HEK293 (cell line): Measurements from ENCODE around the gene ADRA2B.

ENCODE experiments used
- CTCF ChIA-PET: fragments of 350-600 bp; formaldehyde crosslinking; extraction: SDS; loops from one replicate; lab custom pipeline; 2021; ENCODE audit warnings: antibody characterized with exemption; lab: Yijun Ruan, JAX
- POLR2A ChIA-PET: fragments of 300-600 bp; formaldehyde crosslinking; extraction: SDS; loops from one replicate; lab custom pipeline; 2020; ENCODE audit warnings: antibody characterized with exemption, inconsistent platforms; lab: Yijun Ruan, JAX
- H3K27ac ChIP-seq: fragments of 200-500 bp; sonication (Bioruptor generic); 2 replicates; pipeline ENCODE4 v1.5.1; 2014; ENCODE audit warnings: low read depth, low read length, control low read depth, inconsistent platforms; ENCODE audit errors: extremely low read depth
- H3K36me3 ChIP-seq, 2 experiments: fragments of 200-500 bp in 1 of 2; sonication (Bioruptor generic) in 1 of 2; 1 replicate in 1 of 2; 2 replicates in 1 of 2; pipeline ENCODE4 v1.5.1; 2014 to 2017; ENCODE audit warnings: inconsistent platforms in 2 of 2, low read length in 2 of 2; ENCODE audit not compliant: control insufficient read depth in 2 of 2, insufficient read depth in 1 of 2
- H3K4me1 ChIP-seq: fragments of 200-500 bp; sonication (Bioruptor generic); 2 replicates; pipeline ENCODE4 v1.5.1; 2014; ENCODE audit warnings: mild to moderate bottlenecking, low read length, inconsistent platforms; ENCODE audit not compliant: control insufficient read depth, insufficient read depth
- H3K4me3 ChIP-seq: 2 replicates; pipeline ENCODE4 v1.5.1; 2011; ENCODE audit warnings: low read depth, mild to moderate bottlenecking, control low read depth, low read length, moderate library complexity
- H3K9me3 ChIP-seq: fragments of 200-500 bp; sonication (Bioruptor generic); 2 replicates; pipeline ENCODE4 v1.5.1; 2014; ENCODE audit warnings: low read depth, low read length, inconsistent platforms; ENCODE audit not compliant: control insufficient read depth, insufficient read depth
- GLIS2 ChIP-seq: fragments of 450-650 bp; formaldehyde crosslinking; IDR thresholded peaks from 2 replicates; pipeline ENCODE4 v1.5.1; 2016; ENCODE audit warnings: missing biosample characterization, missing genetic modification characterization
- HOXA7 ChIP-seq: sonication (generic); formaldehyde crosslinking; IDR thresholded peaks from 2 replicates; pipeline ENCODE4 v1.8.1; 2022; ENCODE audit warnings: missing genetic modification reagents, borderline replicate concordance
- KLF1 ChIP-seq: fragments of 450-650 bp; formaldehyde crosslinking; IDR thresholded peaks from 2 replicates; pipeline ENCODE4 v1.5.1; 2016; ENCODE audit warnings: missing biosample characterization, missing genetic modification characterization
- KLF7 ChIP-seq: fragments of 450-650 bp; formaldehyde crosslinking; IDR thresholded peaks from 2 replicates; pipeline ENCODE4 v1.5.1; 2016; ENCODE audit warnings: missing biosample characterization, missing genetic modification characterization, borderline replicate concordance
- KLF8 ChIP-seq: fragments of 450-650 bp; formaldehyde crosslinking; IDR thresholded peaks from 2 replicates; pipeline ENCODE4 v1.5.1; 2016; ENCODE audit warnings: missing biosample characterization, missing genetic modification characterization
- RBAK ChIP-seq: fragments of 450-650 bp; formaldehyde crosslinking; IDR thresholded peaks from 2 replicates; pipeline ENCODE4 v1.5.1; 2016; ENCODE audit warnings: missing biosample characterization, missing genetic modification characterization
- REPIN1 ChIP-seq: fragments of 450-650 bp; formaldehyde crosslinking; IDR thresholded peaks from 2 replicates; pipeline ENCODE4 v1.5.1; 2017; ENCODE audit warnings: missing biosample characterization, missing genetic modification characterization, low read depth
- SALL2 ChIP-seq: fragments of 450-650 bp; formaldehyde crosslinking; IDR thresholded peaks from 2 replicates; pipeline ENCODE4 v1.5.0; 2017; ENCODE audit warnings: missing biosample characterization, mild to moderate bottlenecking, missing genetic modification characterization, borderline replicate concordance
- SP2 ChIP-seq: fragments of 450-650 bp; formaldehyde crosslinking; IDR thresholded peaks from 2 replicates; pipeline ENCODE4 v1.5.1; 2016; ENCODE audit warnings: missing biosample characterization, missing genetic modification characterization
- ZFP69B ChIP-seq: fragments of 450-650 bp; formaldehyde crosslinking; IDR thresholded peaks from 2 replicates; pipeline ENCODE4 v1.5.1; 2016; ENCODE audit warnings: missing biosample characterization, missing genetic modification characterization
- ZNF175 ChIP-seq: fragments of 450-650 bp; formaldehyde crosslinking; IDR thresholded peaks from 2 replicates; pipeline ENCODE4 v1.5.1; 2016; ENCODE audit warnings: missing biosample characterization, missing genetic modification characterization
- ZNF19 ChIP-seq: fragments of 450-650 bp; formaldehyde crosslinking; IDR thresholded peaks from 2 replicates; pipeline ENCODE4; 2016; ENCODE audit warnings: missing biosample characterization, missing genetic modification characterization, low read depth
- ZNF239 ChIP-seq: fragments of 450-650 bp; formaldehyde crosslinking; IDR thresholded peaks from 2 replicates; pipeline ENCODE4 v1.5.1; 2016; ENCODE audit warnings: missing biosample characterization, missing genetic modification characterization
- ZNF350 ChIP-seq: fragments of 450-650 bp; formaldehyde crosslinking; IDR thresholded peaks from 2 replicates; pipeline ENCODE4 v1.5.0; 2017; ENCODE audit warnings: missing biosample characterization, mild to moderate bottlenecking, missing genetic modification characterization
- ZNF366 ChIP-seq: fragments of 450-650 bp; formaldehyde crosslinking; conservative IDR thresholded peaks from 2 replicates; pipeline ENCODE4 v1.5.1; 2016; ENCODE audit warnings: missing biosample characterization, missing genetic modification characterization
- ZNF549 ChIP-seq: fragments of 450-650 bp; IDR thresholded peaks from 2 replicates; pipeline ENCODE4 v1.5.1; 2018; ENCODE audit warnings: missing biosample characterization, missing genetic modification characterization, mild to moderate bottlenecking, inconsistent platforms, moderate library complexity
- ZNF558 ChIP-seq: fragments of 450-650 bp; formaldehyde crosslinking; IDR thresholded peaks from 2 replicates; pipeline ENCODE4 v1.5.1; 2016; ENCODE audit warnings: missing biosample characterization, missing genetic modification characterization
- ZNF561 ChIP-seq: fragments of 450-650 bp; IDR thresholded peaks from 2 replicates; pipeline ENCODE4 v1.5.1; 2018; ENCODE audit warnings: missing biosample characterization, missing genetic modification characterization, borderline replicate concordance
- ZNF571 ChIP-seq: fragments of 450-650 bp; formaldehyde crosslinking; IDR thresholded peaks from 2 replicates; pipeline ENCODE4 v1.5.0; 2017; ENCODE audit warnings: missing biosample characterization, missing genetic modification characterization
- ZNF621 ChIP-seq: fragments of 450-650 bp; formaldehyde crosslinking; IDR thresholded peaks from 2 replicates; pipeline ENCODE4 v1.5.1; 2017; ENCODE audit warnings: missing biosample characterization, missing genetic modification characterization
- ZNF645 ChIP-seq: fragments of 450-650 bp; formaldehyde crosslinking; IDR thresholded peaks from 2 replicates; pipeline ENCODE4; 2016; ENCODE audit warnings: missing biosample characterization, missing genetic modification characterization
- ZNF660 ChIP-seq: fragments of 450-650 bp; IDR thresholded peaks from 2 replicates; pipeline ENCODE4 v1.5.1; 2018; ENCODE audit warnings: missing biosample characterization, mild to moderate bottlenecking, missing genetic modification characterization
- ZNF692 ChIP-seq: fragments of 450-650 bp; formaldehyde crosslinking; IDR thresholded peaks from 2 replicates; pipeline ENCODE4 v1.5.1; 2016; ENCODE audit warnings: missing biosample characterization, missing genetic modification characterization
- ZNF777 ChIP-seq: fragments of 450-650 bp; formaldehyde crosslinking; IDR thresholded peaks from 2 replicates; pipeline ENCODE4 v1.5.1; 2017; ENCODE audit warnings: missing biosample characterization, missing genetic modification characterization, borderline replicate concordance
- ZNF830 ChIP-seq: fragments of 450-650 bp; IDR thresholded peaks from 2 replicates; pipeline ENCODE4 v1.5.0; 2018; ENCODE audit warnings: missing biosample characterization, missing genetic modification characterization, low read depth, mild to moderate bottlenecking, moderate library complexity
- ZXDB ChIP-seq: fragments of 450-650 bp; formaldehyde crosslinking; IDR thresholded peaks from 2 replicates; pipeline ENCODE4 v1.5.1; 2016; ENCODE audit warnings: missing biosample characterization, missing genetic modification characterization
- TF ChIP-seq, protein P1 (sequence below): fragments of 450-650 bp; formaldehyde crosslinking; IDR thresholded peaks from 2 replicates; pipeline ENCODE4 v1.5.1; 2017; ENCODE audit warnings: missing biosample characterization, missing genetic modification characterization

Gene ADRA2B

DNA sequence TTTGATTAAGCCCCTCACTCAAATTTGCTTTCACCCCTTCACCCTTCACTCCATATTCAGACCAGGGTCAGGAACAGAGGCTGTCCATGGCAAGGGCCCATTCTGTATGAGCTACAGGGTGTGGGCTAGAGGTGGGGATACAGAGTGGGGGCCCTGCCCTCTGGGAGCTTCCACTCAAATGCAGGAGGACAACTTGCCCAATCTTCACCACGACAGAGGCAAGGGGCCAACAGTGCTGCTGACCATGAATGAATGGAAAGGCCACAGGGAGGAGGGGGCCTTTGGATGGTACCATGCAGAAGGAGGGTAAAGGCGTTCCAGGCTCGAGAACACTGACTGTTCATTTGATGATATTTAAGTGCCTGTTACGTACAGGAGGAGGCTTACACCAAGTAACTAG is 22.8 kb downstream of the ADRA2B start (continued):
- TF ChIP-seq ZNF19 (tag by site-specific recombination) = no peak
- no peak for TF ChIP-seq ZNF175 (tag by site-specific recombination)
- no peak for TF ChIP-seq ZNF350
- TF ChIP-seq ZNF660 = no peak
- no peak for TF ChIP-seq ZNF777 (tag by site-specific recombination)
- TF ChIP-seq SALL2 (tag by site-specific recombination) = no peak
- TF ChIP-seq KLF7 (tag by site-specific recombination) = no peak

DNA sequence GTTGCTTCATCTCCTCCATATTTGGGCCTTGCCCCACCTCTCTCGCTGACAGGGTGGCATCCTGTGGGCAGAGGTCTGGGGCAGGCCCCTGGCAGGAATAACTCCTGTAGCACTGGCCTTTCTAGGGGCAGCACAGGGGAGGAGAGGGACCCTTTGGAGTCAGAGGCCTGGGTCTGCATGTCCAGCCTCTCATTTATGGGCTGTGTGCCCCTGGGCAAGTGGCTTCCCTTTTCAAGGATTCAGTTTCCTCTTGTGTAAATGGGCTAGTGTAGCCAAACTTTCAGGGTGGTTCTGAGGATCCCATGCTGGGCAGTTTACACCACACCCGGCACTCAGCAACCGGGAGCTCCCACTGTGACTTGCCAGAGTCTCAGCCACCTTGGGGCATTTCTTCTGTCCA is 23.4 kb downstream of the ADRA2B start:
- TF ChIP-seq ZNF239 (tag by site-specific recombination) (no peak), KLF1 (tag by site-specific recombination) (peak; percentile 36)
- Histone ChIP-seq H3K36me3 (no peaks in the 10 kb centered on the region), H3K9me3 (no peaks in the 10 kb centered on the region), H3K27ac (no peak overlapping the region), H3K4me1 (no peaks in the 10 kb centered on the region), H3K4me3 (no peak overlapping the region)
- ChIA-PET CTCF (interaction anchor here (1.0 to 1.9 kb wide), 3 partner anchors 24 to 83 kb away, joined by 3 to 6 read pairs (median 4); no protein-coding TSS in a partner anchor), POLR2A (no interaction called here)

DNA sequence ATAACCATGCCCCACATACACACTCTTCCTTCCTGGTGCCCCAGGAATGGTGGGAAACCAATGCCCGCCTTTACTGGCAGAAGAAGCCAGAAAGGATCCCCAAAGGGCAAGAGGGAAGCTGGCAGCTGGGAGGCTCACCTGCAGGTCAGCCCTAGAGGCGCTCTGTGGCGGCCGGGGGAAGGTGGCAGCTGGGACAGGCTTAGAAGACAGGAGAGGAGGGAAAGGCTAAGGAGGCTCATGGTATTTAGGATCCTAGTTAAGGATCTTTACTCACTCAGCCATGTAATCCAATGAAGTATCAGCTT is 23.8 kb downstream of the ADRA2B start:
- CTCF ChIA-PET = interaction anchor here (0.9 to 1.9 kb wide), 4 partner anchors 25 to 180 kb away, joined by 3 to 6 read pairs (median 4); no protein-coding TSS in a partner anchor
- H3K4me1 ChIP-seq = no peaks in the 10 kb centered on the region
- H3K9me3 ChIP-seq = no peaks in the 10 kb centered on the region
- H3K36me3 ChIP-seq = no peaks in the 10 kb centered on the region
- no peak overlapping the region for H3K4me3 ChIP-seq
- POLR2A ChIA-PET = no interaction called here
- no peak for TF ChIP-seq ZNF561 (tag by site-specific recombination)
- TF ChIP-seq ZNF692 (tag by site-specific recombination) = no peak
- no peak for TF ChIP-seq ZNF558 (tag by site-specific recombination)
- no peak for TF ChIP-seq ZNF549 (tag by site-specific recombination)
- no peak for TF ChIP-seq ZNF645 (tag by site-specific recombination)
- no peak for TF ChIP-seq ZNF621
- TF ChIP-seq SP2 (tag by site-specific recombination) = no peak
- TF ChIP-seq ZXDB = no peak
- no peak for TF ChIP-seq GLIS2 (tag by site-specific recombination)
- TF ChIP-seq KLF8 = no peak
- no peak for TF ChIP-seq ZNF366
- no peak for TF ChIP-seq RBAK (tag by site-specific recombination)
- no peak for TF ChIP-seq ZNF830 (tag by site-specific recombination)
- no peak for TF ChIP-seq ZFP69B
- TF ChIP-seq, protein P1, sequence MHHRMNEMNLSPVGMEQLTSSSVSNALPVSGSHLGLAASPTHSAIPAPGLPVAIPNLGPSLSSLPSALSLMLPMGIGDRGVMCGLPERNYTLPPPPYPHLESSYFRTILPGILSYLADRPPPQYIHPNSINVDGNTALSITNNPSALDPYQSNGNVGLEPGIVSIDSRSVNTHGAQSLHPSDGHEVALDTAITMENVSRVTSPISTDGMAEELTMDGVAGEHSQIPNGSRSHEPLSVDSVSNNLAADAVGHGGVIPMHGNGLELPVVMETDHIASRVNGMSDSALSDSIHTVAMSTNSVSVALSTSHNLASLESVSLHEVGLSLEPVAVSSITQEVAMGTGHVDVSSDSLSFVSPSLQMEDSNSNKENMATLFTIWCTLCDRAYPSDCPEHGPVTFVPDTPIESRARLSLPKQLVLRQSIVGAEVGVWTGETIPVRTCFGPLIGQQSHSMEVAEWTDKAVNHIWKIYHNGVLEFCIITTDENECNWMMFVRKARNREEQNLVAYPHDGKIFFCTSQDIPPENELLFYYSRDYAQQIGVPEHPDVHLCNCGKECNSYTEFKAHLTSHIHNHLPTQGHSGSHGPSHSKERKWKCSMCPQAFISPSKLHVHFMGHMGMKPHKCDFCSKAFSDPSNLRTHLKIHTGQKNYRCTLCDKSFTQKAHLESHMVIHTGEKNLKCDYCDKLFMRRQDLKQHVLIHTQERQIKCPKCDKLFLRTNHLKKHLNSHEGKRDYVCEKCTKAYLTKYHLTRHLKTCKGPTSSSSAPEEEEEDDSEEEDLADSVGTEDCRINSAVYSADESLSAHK = no peak
- TF ChIP-seq ZNF571 (tag by site-specific recombination) = no peak
- no peak for TF ChIP-seq REPIN1
- TF ChIP-seq HOXA7 (CRISPR knock-in tag) = no peak
- TF ChIP-seq KLF1 (tag by site-specific recombination) = no peak
- H3K27ac ChIP-seq = no peak overlapping the region
